G401.6 (cell line): ENCODE measurements around the gene RAB20.
"Not testable (repeated sequence)": the region's sequence is repeated elsewhere in the genome, so short reads cannot be mapped to it uniquely, and the experiment has no call there.

Source experiments
- FAIRE-seq: peaks from 2 replicates; lab custom pipeline; 2012; peaks lifted over from hg19 to GRCh38; lab: Jason Lieb, UNC

RAB20 gene

GRCh38 chr13:110561344-110562035 is at the start of gene RAB20:
Gene RAB20, minus strand, starts transcription at chr13:110561722. Its CDS starts 203 bp downstream, at chr13:110561519.
- FAIRE-seq = no peak

- FAIRE-seq = no peak
These were observed 49.6 kb upstream of the RAB20 start for GRCh38 chr13:110610955-110611595.

GRCh38 chr13:110607675-110608224 is 46.2 kb upstream of the RAB20 start:
- no peak for FAIRE-seq

- not testable (repeated sequence) for FAIRE-seq
These were observed 44.8 kb upstream of the RAB20 start for GRCh38 chr13:110606281-110606680.

GRCh38 chr13:110605132-110605531 is 43.6 kb upstream of the RAB20 start:
- no peak for FAIRE-seq

GRCh38 chr13:110600980-110601379 is 39.5 kb upstream of the RAB20 start:
- no peak for FAIRE-seq

- no peak for FAIRE-seq
These were observed 38.8 kb upstream of the RAB20 start for GRCh38 chr13:110600261-110600819.

- no peak for FAIRE-seq
These were observed 35.6 kb upstream of the RAB20 start for GRCh38 chr13:110597041-110597689.

GRCh38 chr13:110593430-110594130 is 32.1 kb upstream of the RAB20 start:
- FAIRE-seq = peak; percentile 96

- FAIRE-seq = no peak
These were observed 31.1 kb upstream of the RAB20 start for GRCh38 chr13:110592665-110593064.

- FAIRE-seq = no peak
These were observed 29.1 kb upstream of the RAB20 start for GRCh38 chr13:110590577-110590976.

GRCh38 chr13:110589793-110590390 is 28.4 kb upstream of the RAB20 start:
- no peak for FAIRE-seq

- FAIRE-seq = no peak
These were observed 21.8 kb upstream of the RAB20 start for GRCh38 chr13:110583178-110583865.

GRCh38 chr13:110582421-110582954 is 21.0 kb upstream of the RAB20 start:
- FAIRE-seq = no peak

GRCh38 chr13:110581506-110582185 is 20.1 kb upstream of the RAB20 start:
- no peak for FAIRE-seq

- no peak for FAIRE-seq
These were observed 19.3 kb upstream of the RAB20 start for GRCh38 chr13:110580800-110581199.

- FAIRE-seq = no peak
These were observed 16.8 kb upstream of the RAB20 start for GRCh38 chr13:110578363-110578762.

GRCh38 chr13:110576736-110577476 is 15.4 kb upstream of the RAB20 start:
- FAIRE-seq = no peak

GRCh38 chr13:110576070-110576394 is 14.5 kb upstream of the RAB20 start:
- no peak for FAIRE-seq
